ENCODE results near the gene DGLUCY.

DNA sequence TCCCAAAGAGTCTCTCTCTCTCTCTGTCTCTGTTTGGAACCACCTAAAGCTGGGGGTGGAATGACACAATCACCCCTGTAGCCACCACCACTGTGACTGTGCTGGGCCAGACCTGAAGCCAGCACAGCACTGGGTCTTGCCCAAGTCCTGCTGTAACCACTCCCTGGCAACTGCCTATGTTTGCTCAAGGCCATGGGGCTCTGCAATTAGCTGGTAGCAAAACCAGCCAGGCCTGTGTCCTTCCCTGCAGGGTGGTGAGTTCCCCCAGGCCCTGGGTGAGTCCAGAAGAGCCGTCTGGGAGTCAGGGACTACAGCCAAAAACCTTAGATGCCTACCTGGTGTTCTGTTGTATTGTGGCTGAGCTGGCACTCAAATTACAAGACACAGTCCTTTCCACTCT is 50.8 kb downstream of the DGLUCY start:
- TF ChIP-seq, protein P1, sequence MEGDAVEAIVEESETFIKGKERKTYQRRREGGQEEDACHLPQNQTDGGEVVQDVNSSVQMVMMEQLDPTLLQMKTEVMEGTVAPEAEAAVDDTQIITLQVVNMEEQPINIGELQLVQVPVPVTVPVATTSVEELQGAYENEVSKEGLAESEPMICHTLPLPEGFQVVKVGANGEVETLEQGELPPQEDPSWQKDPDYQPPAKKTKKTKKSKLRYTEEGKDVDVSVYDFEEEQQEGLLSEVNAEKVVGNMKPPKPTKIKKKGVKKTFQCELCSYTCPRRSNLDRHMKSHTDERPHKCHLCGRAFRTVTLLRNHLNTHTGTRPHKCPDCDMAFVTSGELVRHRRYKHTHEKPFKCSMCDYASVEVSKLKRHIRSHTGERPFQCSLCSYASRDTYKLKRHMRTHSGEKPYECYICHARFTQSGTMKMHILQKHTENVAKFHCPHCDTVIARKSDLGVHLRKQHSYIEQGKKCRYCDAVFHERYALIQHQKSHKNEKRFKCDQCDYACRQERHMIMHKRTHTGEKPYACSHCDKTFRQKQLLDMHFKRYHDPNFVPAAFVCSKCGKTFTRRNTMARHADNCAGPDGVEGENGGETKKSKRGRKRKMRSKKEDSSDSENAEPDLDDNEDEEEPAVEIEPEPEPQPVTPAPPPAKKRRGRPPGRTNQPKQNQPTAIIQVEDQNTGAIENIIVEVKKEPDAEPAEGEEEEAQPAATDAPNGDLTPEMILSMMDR (IDR thresholded peaks at IDR 0.05; ENCODE audit: borderline replicate concordance, extremely low read depth, low read length, poor library complexity, severe bottlenecking): no peak
- TF ChIP-seq EZH2 (IDR thresholded peaks at IDR 0.05; ENCODE audit: borderline replicate concordance, low read depth, low read length, severe bottlenecking): no peak

All from DND-41 (cell line).